Activated CD8-positive, alpha-beta memory T cell treated with anti-CD3 and anti-CD28 coated beads for 24 hours (primary cell): ENCODE results near the gene MED29.

Source experiments
- DNase-seq: peaks from one replicate; pipeline ENCODE4 v3.0.0-alpha.2; 2020

The MED29 gene

DNA sequence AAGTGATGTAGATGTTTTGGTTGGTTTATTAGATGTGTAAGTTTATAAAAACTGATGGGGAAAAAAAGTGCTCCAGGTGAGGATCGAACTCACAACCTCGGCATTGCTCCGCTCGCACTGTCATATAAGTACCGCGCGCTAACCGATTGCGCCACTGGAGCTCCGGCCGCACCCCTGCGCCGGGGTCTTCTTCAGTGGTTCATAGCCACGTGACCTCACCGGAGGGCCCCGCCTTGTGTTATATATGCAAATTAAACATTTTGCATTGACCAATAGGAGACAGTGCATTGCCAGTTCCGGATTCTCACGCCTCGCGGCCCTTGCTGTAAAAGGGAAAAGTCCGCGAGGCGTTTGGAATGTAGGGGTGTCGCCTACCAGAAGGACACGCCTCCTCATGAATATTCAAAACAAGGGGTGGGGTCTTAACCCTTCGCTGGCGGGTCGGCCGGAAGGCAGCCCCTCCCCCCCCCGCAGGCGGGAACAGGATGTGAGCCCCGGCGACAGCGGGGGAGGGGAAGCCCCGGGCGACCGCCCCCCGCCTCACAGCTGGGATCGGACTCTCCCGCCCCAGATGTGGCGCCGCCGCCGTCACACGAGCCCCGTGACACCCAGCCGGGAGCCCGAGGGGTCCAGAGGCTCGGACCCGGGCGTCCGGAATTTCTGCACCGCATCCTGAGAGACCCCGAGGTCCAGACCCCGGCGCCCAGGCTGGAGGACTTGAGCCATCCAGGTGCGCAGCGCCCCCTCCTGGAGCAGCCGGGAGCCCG is 21.1 kb downstream of the MED29 start, which contains the start of gene PLEKHG2:
Gene PLEKHG2 (plus strand): TSS at position 570 of the 767 bp plus-strand sequence. CDS start 1,418 bp downstream, outside the sequence.
- DNase-seq: peak; percentile 100

- no peak for DNase-seq
Measured at GRCh38 chr19:39412867-39413271, 21.7 kb downstream of the MED29 start.

DNA sequence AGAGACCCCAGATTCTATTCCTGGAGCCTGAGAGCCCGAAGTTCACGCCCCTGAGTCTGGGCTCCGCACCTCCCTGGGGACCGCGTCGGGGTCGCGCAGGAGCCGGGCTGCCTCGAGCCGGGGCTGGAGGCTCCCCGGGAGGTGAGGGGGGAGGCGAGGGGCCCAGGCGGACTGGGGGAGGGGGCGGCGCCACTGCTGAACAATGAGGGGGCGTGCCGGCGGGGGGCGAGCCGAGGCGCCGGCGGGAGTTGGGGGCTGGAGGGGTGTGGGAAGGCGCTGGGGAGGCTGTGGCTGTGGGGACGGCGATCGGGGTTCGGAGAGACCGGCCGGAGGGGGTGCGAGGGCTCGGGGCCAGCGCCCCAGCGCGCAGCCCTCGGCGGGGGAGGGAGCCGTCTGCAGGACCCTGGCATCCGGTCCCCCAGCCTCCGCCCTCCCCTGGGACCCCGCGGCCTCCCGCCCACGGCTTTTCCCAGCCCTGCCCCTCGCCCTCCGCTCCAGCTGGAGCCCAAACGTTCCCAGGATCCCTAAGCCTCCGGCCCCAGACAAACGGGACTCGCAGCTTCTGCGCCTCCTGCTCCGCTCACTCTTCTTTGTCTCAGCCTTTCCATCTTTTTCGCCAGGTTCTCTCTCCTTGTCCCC is 22.2 kb downstream of the MED29 start:
- DNase-seq: no peak

GRCh38 chr19:39413911-39414608 is 22.9 kb downstream of the MED29 start:
- DNase-seq: no peak

DNA sequence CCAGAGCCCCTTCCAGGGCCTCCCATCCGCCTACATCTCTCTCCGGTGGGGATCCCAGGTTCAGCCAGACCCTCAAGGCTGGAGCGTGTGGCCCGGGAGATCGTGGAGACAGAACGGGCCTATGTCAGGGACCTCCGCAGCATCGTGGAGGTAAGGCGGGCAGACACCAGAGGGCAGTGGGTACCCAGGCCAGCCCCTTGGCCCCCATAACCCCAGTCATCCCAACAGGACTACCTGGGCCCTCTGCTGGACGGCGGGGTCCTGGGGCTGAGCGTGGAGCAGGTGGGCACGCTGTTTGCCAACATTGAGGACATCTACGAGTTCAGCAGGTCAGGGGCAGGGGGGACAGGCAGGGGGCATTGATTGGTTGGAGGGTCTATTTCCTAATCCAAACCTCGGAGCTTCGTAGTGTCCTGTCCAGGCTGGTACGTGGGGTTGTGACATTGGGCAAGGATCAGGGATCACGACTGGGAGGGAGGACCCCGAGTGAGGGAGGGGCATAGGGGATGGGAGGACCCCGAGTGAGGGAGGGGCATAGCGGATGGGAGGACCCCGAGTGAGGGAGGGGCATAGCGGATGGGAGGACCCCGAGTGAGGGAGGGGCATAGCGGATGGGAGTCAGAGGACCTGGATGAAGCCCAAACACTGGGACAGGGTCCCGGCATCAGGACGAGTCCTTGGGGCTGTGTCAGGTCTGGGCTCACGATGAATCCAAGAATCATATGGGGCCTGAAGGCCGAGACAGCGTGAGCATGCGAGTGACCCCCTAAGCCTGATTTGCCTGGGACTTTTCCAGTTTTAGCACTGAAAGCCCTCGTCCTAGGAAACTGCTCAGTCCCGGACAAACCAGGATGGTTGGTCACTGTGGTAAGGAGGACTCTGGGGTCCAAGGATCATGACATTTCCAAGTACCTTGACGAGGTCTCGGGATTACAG is 24.2 kb downstream of the MED29 start:
- DNase-seq: no peak

DNA sequence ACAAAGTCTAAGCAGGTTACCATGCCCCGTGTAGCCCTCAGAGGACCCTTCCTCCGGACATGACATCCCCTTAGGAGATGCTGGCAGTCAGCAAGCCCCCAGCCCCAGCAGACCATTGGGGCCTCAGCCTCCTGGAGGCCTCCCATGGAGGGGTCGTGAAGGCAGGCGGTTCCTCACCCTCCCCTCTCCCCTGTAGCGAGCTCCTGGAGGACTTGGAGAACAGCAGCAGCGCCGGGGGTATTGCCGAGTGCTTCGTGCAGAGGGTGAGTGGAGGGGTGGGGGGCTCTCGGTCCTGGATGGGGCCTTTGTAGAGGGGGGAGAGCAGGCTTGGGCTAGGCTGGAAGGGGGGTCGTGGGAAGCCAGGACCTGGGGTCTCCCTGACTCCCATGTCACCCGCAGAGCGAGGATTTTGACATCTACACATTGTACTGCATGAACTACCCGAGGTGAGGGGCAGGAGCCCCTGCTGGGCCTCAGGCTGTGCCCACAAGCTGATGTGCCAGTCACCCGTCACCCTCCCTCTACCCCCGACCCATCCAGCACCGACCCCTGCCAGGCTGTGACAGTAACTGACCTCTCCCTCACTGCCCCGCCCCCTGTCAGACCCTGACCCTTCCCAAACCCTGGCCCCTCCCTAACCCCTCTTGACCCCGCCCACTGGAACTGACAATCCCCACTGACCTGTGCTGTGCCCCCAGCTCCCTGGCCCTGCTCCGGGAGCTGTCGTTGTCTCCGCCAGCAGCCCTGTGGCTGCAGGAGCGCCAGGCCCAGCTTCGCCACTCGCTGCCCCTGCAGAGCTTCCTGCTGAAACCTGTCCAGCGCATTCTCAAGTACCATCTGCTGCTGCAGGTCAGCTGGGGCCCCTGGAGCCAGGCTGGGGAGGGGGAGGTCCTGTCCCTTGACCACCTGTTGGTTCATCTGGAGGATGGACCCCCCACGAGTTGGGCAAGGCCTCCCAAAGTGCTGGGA is 25.3 kb downstream of the MED29 start:
- no peak for DNase-seq

GRCh38 chr19:39417463-39418181 is 26.4 kb downstream of the MED29 start:
- no peak for DNase-seq

GRCh38 chr19:39419003-39419402 is 27.8 kb downstream of the MED29 start:
- DNase-seq: no peak

DNA sequence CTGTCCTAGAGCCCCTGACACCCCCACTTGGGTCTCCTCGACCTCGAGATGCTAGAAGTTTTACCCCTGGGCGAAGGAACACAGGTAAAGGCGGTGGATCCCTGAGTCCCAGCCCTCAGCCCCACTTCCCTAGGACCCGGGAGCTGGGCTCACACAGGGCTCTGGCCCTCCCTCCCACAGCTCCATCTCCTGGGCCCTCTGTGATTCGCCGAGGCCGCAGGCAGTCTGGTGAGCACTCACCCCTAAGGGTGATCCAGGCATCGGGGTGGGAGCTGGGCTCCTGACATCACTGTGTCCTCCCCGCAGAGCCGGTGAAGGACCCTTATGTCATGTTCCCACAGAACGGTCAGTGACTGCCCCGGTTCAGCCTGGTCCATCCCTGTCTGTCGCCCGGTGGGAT is 29.6 kb downstream of the MED29 start:
- DNase-seq: no peak

GRCh38 chr19:39422020-39422419 is 30.8 kb downstream of the MED29 start:
- no peak for DNase-seq

GRCh38 chr19:39423258-39424086 is 32.3 kb downstream of the MED29 start:
- DNase-seq: no peak

DNA sequence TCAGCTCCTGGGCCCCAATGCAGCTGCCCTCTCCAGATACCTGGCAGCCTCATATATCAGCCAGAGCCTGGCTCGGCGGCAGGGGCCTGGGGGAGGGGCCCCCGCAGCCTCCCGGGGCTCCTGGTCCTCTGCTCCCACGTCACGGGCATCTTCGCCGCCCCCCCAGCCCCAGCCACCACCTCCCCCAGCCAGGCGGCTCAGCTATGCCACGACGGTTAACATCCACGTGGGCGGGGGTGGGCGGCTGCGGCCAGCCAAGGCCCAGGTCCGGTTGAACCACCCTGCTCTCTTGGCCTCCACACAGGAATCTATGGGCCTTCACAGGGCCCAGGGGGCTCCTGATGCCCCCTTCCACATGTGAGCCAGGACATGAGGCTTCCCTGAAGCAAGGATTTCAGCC is 33.8 kb downstream of the MED29 start:
- no peak for DNase-seq

GRCh38 chr19:39425744-39426143 is 34.6 kb downstream of the MED29 start:
- no peak for DNase-seq

DNA sequence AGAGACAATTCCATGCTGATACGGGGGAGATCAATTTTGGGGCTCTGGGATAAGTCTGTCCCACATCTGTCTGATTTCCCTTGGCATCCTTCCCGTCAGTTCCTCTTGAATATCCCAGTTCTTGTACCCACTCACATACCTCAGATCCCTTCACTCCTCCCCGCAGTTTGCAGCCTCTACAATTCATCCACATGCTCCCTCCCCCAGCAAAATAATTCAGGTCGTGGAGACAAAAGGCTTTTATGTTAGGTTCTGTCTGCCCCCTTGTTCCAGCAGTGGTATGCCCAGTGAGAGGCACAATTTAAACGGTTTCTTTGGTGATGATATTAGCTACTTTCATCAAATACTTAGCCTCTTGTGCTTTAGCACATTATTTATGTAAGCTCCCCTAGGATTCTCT is 35.0 kb downstream of the MED29 start:
- DNase-seq: no peak

GRCh38 chr19:39427707-39428106 is 36.5 kb downstream of the MED29 start:
- no peak for DNase-seq

DNA sequence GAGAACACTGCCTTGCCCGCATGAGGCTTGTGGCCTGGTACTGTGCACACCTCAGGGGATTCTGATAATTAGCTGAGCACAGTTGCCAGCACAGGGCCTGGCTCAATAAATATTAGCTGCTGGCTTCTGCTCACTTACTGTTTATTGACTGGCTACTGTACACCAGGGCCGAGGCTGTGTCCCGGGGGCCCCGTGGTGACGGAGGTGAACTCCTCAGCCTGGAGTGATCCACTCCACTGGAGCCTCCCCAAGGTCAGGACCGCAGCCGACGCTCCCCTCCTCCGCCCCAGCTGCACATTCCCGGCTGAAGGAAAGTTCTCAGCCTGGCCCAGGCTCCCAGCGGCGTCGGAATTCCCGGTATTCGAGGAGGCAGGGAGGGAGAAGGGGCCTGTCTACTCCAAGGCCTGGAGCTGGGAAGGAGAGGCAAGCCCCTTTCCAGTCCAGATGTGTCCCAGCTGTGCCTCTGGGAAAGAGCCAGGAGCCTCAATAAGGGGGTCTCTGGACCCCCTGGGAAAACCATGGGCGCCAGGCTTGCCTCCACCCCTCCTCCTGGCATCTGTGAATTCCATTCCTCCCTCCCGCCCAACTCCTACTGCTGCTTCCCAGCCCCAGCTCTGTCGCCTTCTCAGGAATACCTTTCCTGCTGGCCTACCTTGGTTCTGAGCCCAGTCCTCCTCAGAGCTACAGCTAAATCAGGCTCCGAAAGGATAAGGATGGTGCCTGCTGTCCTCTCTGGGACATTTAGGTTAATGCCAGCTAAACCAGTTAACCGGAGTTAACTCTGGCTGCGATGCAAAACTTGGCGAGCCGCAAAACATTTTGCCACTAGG is 37.3 kb downstream of the MED29 start:
- DNase-seq: no peak

DNA sequence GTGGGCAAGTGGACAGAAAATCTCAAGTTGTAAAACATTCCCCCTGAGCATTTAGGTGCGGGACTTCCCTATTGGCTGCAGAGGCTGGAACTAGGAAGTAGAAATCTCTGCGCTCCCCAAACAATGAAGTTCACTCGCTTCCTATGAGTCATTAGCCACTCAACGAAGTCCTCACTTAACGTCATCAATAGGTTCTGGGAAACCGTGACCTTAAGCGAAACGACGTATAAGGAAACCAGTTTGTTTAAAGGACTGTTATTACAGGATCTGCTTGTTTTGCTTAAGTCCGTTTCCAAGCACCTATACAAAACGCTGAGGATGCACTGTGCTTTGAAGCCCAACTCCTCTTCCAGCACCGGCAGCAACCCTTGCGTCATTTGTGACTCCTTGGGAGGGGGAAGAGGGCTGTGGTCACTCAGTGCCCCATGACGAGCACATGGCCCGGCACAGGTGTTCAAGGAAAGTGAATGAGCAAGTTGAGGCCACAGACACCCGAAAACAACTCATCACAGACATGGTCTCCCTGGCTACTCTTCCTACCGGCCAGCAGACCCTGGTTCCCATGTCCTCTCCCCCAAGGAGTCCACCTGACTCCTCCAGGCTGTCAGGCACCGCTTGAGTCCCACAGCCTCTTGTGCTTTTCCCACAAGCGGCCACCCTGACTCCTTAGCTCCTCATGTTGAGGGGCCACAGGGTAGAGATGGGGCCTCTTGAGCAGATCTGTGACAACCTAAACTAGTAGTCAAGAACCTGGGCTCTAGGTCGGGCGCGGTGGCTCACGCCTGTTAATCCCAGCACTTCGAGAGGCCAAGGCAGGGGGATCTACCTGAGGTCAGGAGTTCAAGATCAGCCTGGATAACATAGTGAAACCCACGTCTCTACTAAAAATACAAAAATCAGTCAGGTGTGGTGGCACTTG is 39.8 kb downstream of the MED29 start:
- DNase-seq: peak; percentile 83

DNA sequence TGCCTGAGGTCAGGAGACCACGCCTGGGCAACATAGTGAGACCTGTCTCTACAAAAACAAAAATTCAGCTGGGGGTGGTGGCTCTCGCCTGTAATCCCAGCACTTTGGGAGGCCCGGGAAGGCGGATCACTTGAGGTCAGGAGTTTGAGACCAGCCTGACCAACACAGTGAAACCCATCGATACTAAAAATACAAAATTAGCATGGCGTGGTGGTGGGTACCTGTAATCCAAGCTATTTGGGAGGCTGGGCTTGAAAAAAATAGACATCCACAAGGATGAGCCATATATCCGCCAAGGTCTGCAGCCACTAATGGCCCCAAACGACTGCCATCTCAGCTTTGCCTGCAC is 41.5 kb downstream of the MED29 start:
- DNase-seq: no peak
